Endothelial cell of umbilical vein (primary cell): ENCODE measurements around the gene CACNA1C. TPM values are rescaled to one million over a fixed set of nuclear protein-coding genes. Genes with fewer than 3 reads are reported as not detected.

Source experiments
- BruUV-seq: library from RNA; stranded (reverse); fragments of 400-500 nt; replicated peaks from 2 replicates; lab custom pipeline; 2021; lab: Mats Ljungman, UMichigan
- CTCF ChIA-PET: fragments of 300-600, 350-600 bp; sonication (Branson Sonifier 250); formaldehyde crosslinking; loops from one replicate; lab custom pipeline; 2021; ENCODE audit warnings: antibody characterized with exemption, inconsistent platforms; lab: Charles Lee
- POLR2A ChIA-PET: fragments of 300-600, 350-600 bp; sonication (Branson Sonifier 250); formaldehyde crosslinking; loops from one replicate; lab custom pipeline; 2021; ENCODE audit warnings: antibody characterized with exemption, inconsistent platforms; lab: Charles Lee
- DNase-seq: peaks from one replicate; pipeline ENCODE4 v3.0.0-alpha.2; 2011; ENCODE audit warnings: low read depth, low spot score
- FAIRE-seq: peaks from 2 replicates; lab custom pipeline; 2011; peaks lifted over from hg19 to GRCh38; lab: Jason Lieb, UNC
- H2AFZ ChIP-seq: 2 replicates; pipeline ENCODE4 v1.6.0; 2012; ENCODE audit warnings: low read depth, low read length, control low read depth, inconsistent platforms
- H3K27ac ChIP-seq: 2 replicates; pipeline ENCODE4 v1.5.1; 2011; ENCODE audit warnings: low read depth, mild to moderate bottlenecking, control low read depth, low read length, moderate library complexity; ENCODE audit not compliant: insufficient read depth
- H3K27me3 ChIP-seq, 2 experiments: 2 replicates each; pipeline versions ENCODE4 v1.6.0 to v1.6.1; 2011; ENCODE audit warnings: low read length in 2 of 2, mixed read lengths in 1 of 2; ENCODE audit not compliant: control insufficient read depth in 2 of 2, insufficient read depth in 2 of 2
- H3K36me3 ChIP-seq, 2 experiments: 2 replicates in 1 of 2; 3 replicates in 1 of 2; pipeline ENCODE4 v1.5.1; 2011; ENCODE audit warnings: low read length in 2 of 2, mild to moderate bottlenecking in 1 of 2, moderate library complexity in 1 of 2; ENCODE audit not compliant: control insufficient read depth in 2 of 2, insufficient read depth in 2 of 2; ENCODE audit errors: extremely low read depth in 1 of 2
- H3K4me1 ChIP-seq: 3 replicates; pipeline ENCODE4 v1.5.1; 2011; ENCODE audit warnings: mild to moderate bottlenecking, low read length; ENCODE audit not compliant: control insufficient read depth, insufficient read depth; ENCODE audit errors: extremely low read depth
- H3K4me2 ChIP-seq: 2 replicates; pipeline ENCODE4 v1.6.1; 2011; ENCODE audit warnings: low read length, control low read depth, mixed read lengths; ENCODE audit not compliant: insufficient read depth
- H3K4me3 ChIP-seq, 3 experiments: fragments of 200-600 bp in 1 of 3; sonication (generic), shearing (Covaris generic) in 1 of 3; replicated peaks in 1 of 3; 2 replicates each; pipeline ENCODE4 v1.5.1; 2011 to 2016; ENCODE audit warnings: control low read depth in 3 of 3, low read length in 3 of 3, mild to moderate bottlenecking in 2 of 3, inconsistent platforms in 1 of 3, low read depth in 1 of 3, moderate library complexity in 1 of 3; ENCODE audit not compliant: insufficient read depth in 1 of 3
- H3K79me2 ChIP-seq: 2 replicates; pipeline ENCODE4 v1.6.0; 2012; ENCODE audit warnings: low read length, inconsistent platforms; ENCODE audit not compliant: control insufficient read depth, insufficient read depth
- H3K9ac ChIP-seq: replicated peaks from 2 replicates; pipeline ENCODE3; 2011; ENCODE audit warnings: low read length, control low read depth; ENCODE audit not compliant: insufficient read depth; ENCODE audit errors: extremely low read depth
- H3K9me1 ChIP-seq: replicated peaks from 3 replicates; pipeline ENCODE4 v1.6.0; 2011; ENCODE audit warnings: mild to moderate bottlenecking, low read length; ENCODE audit not compliant: control insufficient read depth, insufficient read depth; ENCODE audit errors: extremely low read depth
- H3K9me3 ChIP-seq: replicated peaks from 2 replicates; pipeline ENCODE4 v1.5.1; 2012; ENCODE audit warnings: low read length, inconsistent platforms; ENCODE audit not compliant: control insufficient read depth, insufficient read depth
- H4K20me1 ChIP-seq: replicated peaks from 2 replicates; pipeline ENCODE3; 2011; ENCODE audit warnings: mild to moderate bottlenecking, low read length; ENCODE audit not compliant: control insufficient read depth, insufficient read depth; ENCODE audit errors: extremely low read depth
- CTCF ChIP-seq, 2 donors: IDR thresholded peaks; 1 replicate in 1 of 2; 2 replicates in 1 of 2; pipeline ENCODE4 v1.5.1; 2011; ENCODE audit warnings: low read length in 2 of 2, mild to moderate bottlenecking in 2 of 2, moderate library complexity in 2 of 2, control low read depth in 1 of 2, inconsistent platforms in 1 of 2, low read depth in 1 of 2; ENCODE audit not compliant: insufficient read depth in 1 of 2; ENCODE audit errors: extremely low read depth in 1 of 2
- EZH2 ChIP-seq: IDR thresholded peaks from 2 replicates; pipeline ENCODE4 v1.6.1; 2012; ENCODE audit warnings: borderline replicate concordance, low read depth, mild to moderate bottlenecking, moderate library complexity, low read length, inconsistent platforms; ENCODE audit not compliant: severe bottlenecking
- FOS ChIP-seq: IDR thresholded peaks from 2 replicates; pipeline ENCODE4 v1.6.1; 2011; ENCODE audit warnings: mild to moderate bottlenecking, low read length, moderate library complexity, borderline replicate concordance; ENCODE audit not compliant: insufficient read depth
- GATA2 ChIP-seq: IDR thresholded peaks from 2 replicates; pipeline ENCODE4 v1.7.0; 2011; ENCODE audit warnings: low read depth, mild to moderate bottlenecking, moderate library complexity, mixed read lengths, low read length; ENCODE audit not compliant: insufficient read length, insufficient read depth
- JUN ChIP-seq: IDR thresholded peaks from 2 replicates; pipeline ENCODE4 v1.6.1; 2011; ENCODE audit warnings: borderline replicate concordance, low read depth; ENCODE audit not compliant: insufficient read length, insufficient read depth
- MAX ChIP-seq: IDR thresholded peaks from 2 replicates; pipeline ENCODE4 v1.6.1; 2011; ENCODE audit not compliant: insufficient read depth, insufficient read length
- MYC ChIP-seq: IDR thresholded peaks from one replicate; pipeline ENCODE4 v1.6.1; 2011; ENCODE audit warnings: mild to moderate bottlenecking, low read depth, low read length
- POLR2A ChIP-seq: IDR thresholded peaks from 2 replicates; pipeline ENCODE4 v1.6.1; 2012; ENCODE audit warnings: low read depth, mild to moderate bottlenecking, control low read depth, low read length
- POLR2AphosphoS5 ChIP-seq: IDR thresholded peaks from 2 replicates; pipeline ENCODE4 v1.6.1; 2012; ENCODE audit warnings: low read depth, mild to moderate bottlenecking, control low read depth, low read length, moderate library complexity; ENCODE audit not compliant: insufficient read depth
- dilution Hi-C: fragments of 300-500 bp; cut with MboI; formaldehyde crosslinking; loops from one replicate; pipeline ENCODE4 v1.15.0; 2019; ENCODE audit warnings: low sequenced_read_pairs; ENCODE audit not compliant: extremely low pct_ligation_motif_present
- intact Hi-C: fragments of 100-400 bp; cut with micrococcal nuclease; formaldehyde crosslinking; loops from one replicate; pipeline ENCODE4 v1.10.0; 2022
- polyA plus RNA-seq, 4 experiments: library from polyadenylated mRNA; depleted of rRNA in 3 of 4; stranded (reverse) in 3 of 4; unstranded in 1 of 4; fragments of >200 nt; gene quantifications; 2 replicates each; pipeline versions ENCODE4 v1.2.1 to v1.2.3, GENCODE V29; 2011 to 2012; ENCODE audit warnings: missing spikeins in 1 of 4
- total RNA-seq: library from RNA; stranded (reverse); gene quantifications from 2 replicates; pipeline ENCODE4 v1.2.3, GENCODE V29; 2021

The CACNA1C gene
- total and polyA plus RNA-seq, 2 donors (not counting 3 experiments of a cell fraction or from before 2014, with no cell fraction given) = not detected

GRCh38 chr12:2397356-2398045, 344.7 kb downstream of the CACNA1C start:
- intact Hi-C loops = loop anchor here (5.0 to 10.0 kb wide), 3 partner anchors 60 to 343 kb away; partner anchors contain the start of gene CACNA1C
- H3K9ac ChIP-seq = no peak overlapping the region
- TF ChIP-seq MAX = no peak
- no peak for TF ChIP-seq POLR2AphosphoS5
- no peak for TF ChIP-seq MYC
- TF ChIP-seq JUN = no peak
- TF ChIP-seq CTCF (IDR thresholded peaks at IDR 0.05; ENCODE audit: extremely low read depth in 1 of 2, insufficient read depth in 1 of 2, low read depth in 1 of 2, low read length in 2 of 2) = no peak
- TF ChIP-seq POLR2A = no peak
- TF ChIP-seq EZH2 = no peak
- no peak for TF ChIP-seq FOS
- no peak for TF ChIP-seq GATA2
- H3K27me3 ChIP-seq = no peaks in the 10 kb centered on the region
- no TSS peak for BruUV-seq
- dilution Hi-C loops = no loop called here
- DNase-seq (no peak), FAIRE-seq (no peak)
- no peaks in the 10 kb centered on the region for H4K20me1 ChIP-seq
- no peak overlapping the region for H3K4me3 ChIP-seq
- POLR2A ChIA-PET = no interaction called here
- H3K79me2 ChIP-seq = no peaks in the 10 kb centered on the region
- CTCF ChIA-PET = no interaction called here
- no peak overlapping the region for H3K4me2 ChIP-seq
- no peak overlapping the region for H3K27ac ChIP-seq
- H3K9me1 ChIP-seq = no peaks in the 10 kb centered on the region
- H2AFZ ChIP-seq = no peak overlapping the region
- no peaks in the 10 kb centered on the region for H3K9me3 ChIP-seq
- no peaks in the 10 kb centered on the region for H3K4me1 ChIP-seq
- no peaks in the 10 kb centered on the region for H3K36me3 ChIP-seq
